ENCODE measurements around the gene PHACTR3.
"Not testable (repeated sequence)": the region's sequence is repeated elsewhere in the genome, so short reads cannot be mapped to it uniquely, and the experiment has no call there.

Gene PHACTR3

DNA sequence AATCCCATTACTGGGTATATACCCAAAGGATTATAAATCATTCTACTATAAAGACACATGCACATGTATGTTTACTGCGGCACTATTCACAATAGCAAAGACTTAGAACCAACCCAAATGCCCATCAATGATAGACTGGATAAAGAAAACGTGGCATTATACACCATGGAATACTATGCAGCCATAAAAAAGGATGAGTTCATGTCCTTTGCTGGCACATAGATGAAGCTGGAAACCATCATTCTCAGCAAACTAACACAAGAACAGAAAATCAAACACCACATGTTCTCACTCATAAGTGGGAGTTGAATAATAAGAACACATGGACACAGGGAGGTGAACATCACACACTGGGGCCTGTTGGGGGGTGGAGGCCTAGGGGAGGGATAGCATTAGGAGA lies 285.7 kb downstream of the PHACTR3 start:
- DNase-seq = not testable (repeated sequence)

DNA sequence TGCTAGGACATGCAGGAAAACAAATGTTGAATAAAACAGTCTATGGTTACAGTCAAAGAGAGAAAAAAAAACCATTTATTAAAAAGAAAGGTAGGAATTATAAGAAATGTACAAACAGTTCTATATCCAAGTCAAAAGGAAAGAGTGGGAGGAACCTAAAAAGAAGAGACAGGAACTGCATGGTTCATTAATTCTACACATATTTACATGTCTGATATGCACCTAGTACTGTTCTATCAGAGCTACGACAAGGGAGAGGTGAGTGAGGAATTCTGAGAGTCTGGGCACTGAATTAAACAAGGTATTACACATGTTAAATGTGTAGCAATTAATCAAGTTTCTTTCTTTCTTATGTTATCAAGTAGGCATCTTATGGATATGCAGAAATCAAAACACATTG lies 287.2 kb downstream of the PHACTR3 start:
- DNase-seq = no peak

DNA sequence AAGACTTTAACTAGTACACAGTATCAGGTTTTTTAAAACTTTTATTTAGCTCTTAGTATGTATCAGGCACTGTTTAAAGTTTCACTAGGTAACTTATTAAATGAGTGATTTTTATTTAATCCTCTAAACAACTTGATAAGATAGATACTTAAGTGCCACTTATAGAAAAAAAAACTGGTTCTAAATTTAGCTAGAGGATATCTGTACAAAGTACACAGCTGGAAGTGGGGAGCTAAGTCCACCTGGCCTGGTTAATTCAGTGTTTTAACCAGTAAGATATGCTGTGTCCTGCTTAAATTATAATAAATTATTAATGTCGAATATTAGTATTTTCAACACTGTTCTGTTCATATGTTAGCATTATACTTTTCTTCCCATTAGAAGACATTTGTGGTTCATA lies 291.6 kb downstream of the PHACTR3 start:
- DNase-seq = no peak

Data from AML-193 (cell line).